AG10803 (cell line): Measurements from ENCODE around the gene GPATCH3.
A peak's percentile ranks its signal among the peaks of the same experiment; 100 is the strongest.

Experiments used
- DNase-seq: peaks from one replicate; pipeline ENCODE4 v3.0.0; 2010; ENCODE audit warnings: low read depth
- H3K4me3 ChIP-seq: 2 replicates; pipeline ENCODE4 v1.5.1; 2011; ENCODE audit warnings: mild to moderate bottlenecking, low read length, control low read depth
- CTCF ChIP-seq: conservative IDR thresholded peaks from 2 replicates; pipeline ENCODE4 v1.5.1; 2011; ENCODE audit warnings: mild to moderate bottlenecking, low read length, control low read depth, inconsistent platforms

GPATCH3 gene

GRCh38 chr1:26913389-26913753 is 13.1 kb upstream of the GPATCH3 start:
- TF ChIP-seq CTCF, result no peak
- no peak overlapping the region for H3K4me3 ChIP-seq
- no peak for DNase-seq

- no peak for DNase-seq
- TF ChIP-seq CTCF, result no peak
- no peak overlapping the region for H3K4me3 ChIP-seq
Observed at GRCh38 chr1:26912147-26912490, 11.9 kb upstream of the GPATCH3 start.

DNA sequence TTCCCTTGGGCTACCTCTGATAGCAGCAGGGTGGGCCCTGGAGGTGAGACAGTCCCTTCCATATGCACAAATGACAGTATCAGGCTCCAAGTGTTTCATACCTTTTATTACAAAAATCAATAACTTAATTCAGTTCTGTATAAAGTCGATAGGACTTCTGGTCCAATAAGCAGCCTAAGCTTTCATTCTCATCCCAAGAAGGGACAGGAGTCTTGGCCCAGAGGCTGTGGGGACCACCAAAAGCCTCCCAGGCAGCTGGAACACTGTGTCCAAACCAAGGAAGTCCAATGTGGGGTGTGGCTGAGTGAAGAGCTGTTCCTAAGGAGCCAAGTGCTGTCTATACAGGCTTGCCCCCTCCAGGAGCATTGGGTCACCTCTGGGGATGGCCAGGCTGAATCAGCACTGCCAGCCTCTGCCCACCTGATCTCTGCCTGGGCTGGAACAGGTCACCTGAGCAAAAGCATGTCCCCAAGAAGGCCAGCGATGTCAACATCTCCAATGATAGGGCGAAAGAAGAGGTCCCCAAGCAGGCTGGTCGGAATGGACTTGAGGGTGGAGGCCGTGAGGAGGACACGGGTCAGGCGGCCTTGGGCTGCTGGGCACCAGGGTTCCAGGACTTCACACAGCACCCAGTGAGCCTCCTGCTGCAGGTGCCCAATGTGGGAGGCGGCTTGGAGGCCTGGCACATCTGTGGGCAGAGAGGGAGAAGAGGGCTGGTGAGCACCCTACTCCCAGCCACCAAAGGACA is 11.3 kb upstream of the GPATCH3 start:
- no peak for TF ChIP-seq CTCF
- no peak for DNase-seq
- H3K4me3 ChIP-seq, result no peak overlapping the region

DNA sequence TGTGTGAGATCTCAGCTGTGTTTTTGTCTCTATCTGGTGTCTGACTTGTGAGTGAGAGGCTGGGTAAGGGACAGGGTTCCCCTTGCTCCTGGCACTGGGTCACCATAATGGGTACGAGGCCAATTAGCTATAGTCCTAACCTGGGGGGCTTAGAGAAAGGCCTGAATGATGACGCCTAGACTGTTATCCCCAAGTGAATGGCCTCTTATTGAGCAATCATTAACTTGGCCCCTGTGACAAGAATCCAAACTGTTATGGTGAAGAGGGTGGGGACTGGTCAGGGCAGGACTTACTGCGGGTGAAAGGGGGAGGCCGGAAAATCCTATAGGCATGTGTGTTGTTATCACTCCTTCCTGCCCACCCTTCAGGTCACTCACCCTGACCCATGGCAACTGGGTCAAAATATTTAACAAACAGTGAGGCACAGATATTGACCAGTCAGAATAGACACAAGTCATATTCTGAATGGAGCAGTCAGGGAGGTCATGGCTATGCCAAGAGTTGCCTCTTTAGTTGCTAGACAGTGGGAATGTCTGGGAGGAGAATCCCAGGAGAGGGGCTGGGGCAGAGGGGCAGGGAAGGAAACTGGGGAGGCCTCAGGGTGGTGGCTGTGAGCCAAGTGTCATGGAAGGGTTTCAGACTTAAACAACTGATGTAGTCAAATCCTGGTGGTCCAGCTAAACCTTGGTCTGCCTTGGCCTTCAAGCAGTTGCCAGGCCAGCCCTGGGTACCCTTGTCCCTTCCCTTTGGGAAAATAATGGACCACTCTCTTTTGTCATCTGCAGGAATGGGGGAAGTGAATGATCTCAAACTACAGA is 10.3 kb upstream of the GPATCH3 start:
- no peak for TF ChIP-seq CTCF
- no peak for DNase-seq
- H3K4me3 ChIP-seq, result no peak overlapping the region

DNA sequence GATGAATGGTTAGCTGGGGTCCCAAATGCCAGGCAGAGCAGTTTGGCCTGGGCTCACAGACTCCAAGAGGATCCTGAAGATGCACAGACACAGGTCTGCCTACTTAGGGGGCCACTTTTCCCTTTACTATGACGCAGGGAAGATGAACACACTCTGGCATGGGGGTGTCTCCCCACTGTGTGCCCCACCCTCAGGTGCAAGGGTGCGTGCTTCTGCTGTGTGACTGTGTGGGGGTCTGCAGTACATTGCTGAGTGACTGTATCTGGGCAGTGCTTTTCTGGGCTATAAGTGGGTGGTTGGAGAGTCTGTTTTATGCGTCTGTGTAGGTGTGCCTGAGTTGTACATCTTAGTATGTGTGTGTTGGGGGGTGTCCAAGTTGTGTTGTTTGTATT is 9.7 kb upstream of the GPATCH3 start:
- H3K4me3 ChIP-seq, result no peak overlapping the region
- no peak for DNase-seq
- TF ChIP-seq CTCF, result no peak

DNA sequence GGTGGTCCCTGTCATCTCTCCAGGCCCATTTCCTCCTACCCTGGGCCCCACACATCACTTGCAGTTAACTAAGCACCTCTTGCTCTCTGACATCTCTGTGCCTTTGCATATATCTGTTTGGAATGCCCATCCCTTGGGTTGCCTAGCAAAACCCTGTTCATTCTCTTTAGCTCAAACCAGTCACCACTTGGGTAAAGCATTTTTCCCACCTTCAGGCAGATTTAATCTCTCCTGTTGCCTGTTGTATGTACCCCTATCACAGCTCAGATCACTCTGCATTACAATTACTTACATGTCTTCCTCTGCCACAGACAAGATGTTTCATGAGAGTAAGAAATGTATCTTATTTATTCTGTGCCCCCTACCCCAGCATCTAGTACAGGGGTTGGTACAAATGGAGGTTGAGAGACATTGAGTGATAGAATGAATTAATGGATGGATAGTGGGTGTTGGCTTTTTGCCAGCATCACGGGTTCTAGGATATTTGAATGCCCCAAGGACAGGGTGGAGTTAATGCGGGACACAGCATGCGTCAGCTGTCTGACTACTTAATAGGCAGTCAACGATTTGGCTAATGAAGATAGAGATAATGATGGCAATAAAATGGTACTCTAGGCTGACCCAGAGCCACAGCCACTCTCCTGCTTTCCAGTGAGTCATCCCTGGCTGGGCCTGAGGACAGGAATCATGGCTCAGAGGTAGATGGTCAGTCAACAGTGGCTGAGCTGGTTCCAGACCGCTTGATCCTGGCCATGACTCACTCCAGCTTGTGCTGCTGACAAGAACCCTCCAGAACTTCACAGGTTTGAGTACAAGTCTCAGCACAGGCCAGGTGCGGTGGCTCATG is 7.0 kb upstream of the GPATCH3 start:
- DNase-seq, result peak; percentile 72
- H3K4me3 ChIP-seq, result no peak overlapping the region
- TF ChIP-seq CTCF, result no peak
